Nucleus accumbens (tissue), 56 donors: Measurements from ENCODE around the gene TMEM72.

Experiments
- DNase-seq, 56 donors: peaks; one replicate each; lab custom pipeline; 2025; lab: John Stamatoyannopoulos, UW

TMEM72 gene

DNA sequence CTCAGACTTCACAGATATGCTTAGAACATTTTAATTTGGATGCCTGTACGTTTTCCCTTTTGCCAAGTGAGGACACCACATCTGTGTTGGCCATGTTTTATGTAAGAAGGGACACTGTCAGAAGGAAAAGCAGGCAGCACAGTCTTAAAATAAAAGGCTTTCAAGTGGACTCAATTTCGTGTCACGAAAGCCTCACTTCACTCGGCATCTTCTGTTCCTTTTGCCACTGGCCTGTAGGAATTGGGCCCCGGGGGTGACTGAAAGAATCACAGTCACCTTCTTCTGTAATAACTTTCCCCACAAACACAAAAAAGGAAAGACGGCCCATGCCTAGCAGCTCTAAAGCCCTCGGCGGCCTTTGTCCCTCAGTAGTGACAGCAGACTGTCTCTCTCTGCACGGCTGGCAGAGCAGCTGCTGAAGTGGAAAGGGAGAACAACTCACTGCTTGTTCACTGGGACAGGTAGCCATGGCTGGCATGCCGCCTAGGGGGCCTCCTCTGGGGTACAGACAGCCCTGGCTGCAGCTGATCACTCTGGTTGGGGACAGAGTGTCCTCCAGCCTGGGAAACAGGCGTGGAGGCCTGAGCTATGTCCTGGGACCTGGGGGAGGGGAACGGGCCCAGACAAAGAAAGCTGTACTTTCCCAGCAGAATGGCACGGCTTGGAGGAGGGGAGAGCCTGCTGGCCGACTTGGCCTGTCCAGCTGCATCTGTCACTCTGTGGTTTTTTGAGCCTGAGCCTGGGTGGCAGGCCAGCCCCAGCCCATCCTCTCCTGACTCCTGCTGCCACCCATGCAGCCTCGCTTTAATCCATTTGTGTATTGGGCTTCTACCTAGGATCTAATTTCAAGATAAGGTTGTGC is 52.9 kb downstream of the TMEM72 start:
- peak; percentile 60 to 98 (median 93) for DNase-seq

DNA sequence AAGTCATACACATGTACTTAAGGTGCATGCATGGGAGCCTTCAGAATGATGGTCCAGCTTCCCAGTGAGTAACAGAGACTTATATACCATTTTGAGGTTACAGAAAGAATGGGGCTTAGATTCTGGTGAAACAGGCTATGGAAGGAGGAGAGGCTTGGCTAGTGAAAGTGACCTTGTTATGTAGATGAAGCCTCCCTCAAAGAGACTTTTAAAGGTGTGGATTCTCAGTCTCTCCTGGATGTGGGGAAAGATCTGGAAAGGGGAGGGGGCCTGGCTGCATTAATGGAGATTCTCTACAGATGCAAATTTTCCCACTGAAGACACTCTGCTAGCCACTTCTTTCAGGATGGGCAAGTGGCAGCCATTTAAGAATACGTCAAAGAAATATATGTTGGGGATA is 54.0 kb downstream of the TMEM72 start:
- no peak for DNase-seq

DNA sequence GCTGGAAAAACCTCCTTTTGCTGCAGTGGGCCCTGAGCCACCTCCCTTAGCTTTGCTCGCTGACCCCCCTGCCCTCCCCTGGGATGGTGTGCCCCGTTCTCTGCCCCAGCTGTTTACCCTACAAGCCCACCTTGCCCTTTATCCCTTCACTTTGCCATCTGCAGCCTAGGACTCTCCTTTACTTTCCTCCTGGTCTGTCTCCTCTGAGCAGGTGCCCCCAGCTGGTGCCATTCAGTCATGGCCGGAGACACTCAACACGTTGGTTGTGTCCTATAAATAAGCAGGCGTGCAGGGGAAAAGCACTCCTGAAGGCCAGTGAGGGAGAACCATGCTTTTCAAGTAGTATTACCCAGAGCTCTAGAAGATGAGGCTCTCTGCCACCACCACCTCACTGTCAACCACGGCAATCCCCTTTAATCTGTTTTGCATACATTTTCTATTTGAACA is 54.5 kb downstream of the TMEM72 start:
- DNase-seq: peak in 1 of 56 donors; percentile 34

DNA sequence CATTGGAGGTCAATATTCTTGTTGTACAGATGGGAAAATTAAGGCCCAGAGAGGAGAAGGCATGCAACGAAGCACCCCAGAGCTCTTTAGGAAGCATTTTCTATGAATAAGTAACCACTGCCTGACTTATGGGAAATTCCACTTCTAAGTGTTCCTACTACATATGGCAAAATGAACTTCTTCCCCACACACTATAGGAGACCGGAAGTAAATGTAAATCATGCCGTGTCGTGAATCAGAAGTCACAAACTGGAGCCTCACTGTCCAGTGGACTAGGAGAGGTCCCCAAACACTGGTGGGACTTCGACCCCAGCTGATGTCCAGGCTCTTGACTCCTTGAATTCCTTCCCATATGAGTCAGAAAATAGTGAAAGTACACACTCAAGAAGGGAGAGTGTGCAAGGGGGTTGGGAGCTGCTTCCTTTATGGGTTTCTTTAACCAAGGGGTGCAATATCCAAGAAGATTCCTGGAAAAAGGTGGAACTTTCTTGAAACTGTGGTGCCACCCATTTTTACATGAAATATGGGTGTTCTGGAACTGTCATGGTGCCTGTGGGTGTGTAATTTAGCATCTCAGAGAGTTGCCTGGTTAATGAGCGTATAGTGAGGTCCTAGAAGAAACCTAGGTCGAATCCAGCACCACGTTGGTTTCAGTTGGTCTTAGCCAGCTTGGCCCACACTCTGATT is 55.1 kb downstream of the TMEM72 start:
- no peak for DNase-seq

DNA sequence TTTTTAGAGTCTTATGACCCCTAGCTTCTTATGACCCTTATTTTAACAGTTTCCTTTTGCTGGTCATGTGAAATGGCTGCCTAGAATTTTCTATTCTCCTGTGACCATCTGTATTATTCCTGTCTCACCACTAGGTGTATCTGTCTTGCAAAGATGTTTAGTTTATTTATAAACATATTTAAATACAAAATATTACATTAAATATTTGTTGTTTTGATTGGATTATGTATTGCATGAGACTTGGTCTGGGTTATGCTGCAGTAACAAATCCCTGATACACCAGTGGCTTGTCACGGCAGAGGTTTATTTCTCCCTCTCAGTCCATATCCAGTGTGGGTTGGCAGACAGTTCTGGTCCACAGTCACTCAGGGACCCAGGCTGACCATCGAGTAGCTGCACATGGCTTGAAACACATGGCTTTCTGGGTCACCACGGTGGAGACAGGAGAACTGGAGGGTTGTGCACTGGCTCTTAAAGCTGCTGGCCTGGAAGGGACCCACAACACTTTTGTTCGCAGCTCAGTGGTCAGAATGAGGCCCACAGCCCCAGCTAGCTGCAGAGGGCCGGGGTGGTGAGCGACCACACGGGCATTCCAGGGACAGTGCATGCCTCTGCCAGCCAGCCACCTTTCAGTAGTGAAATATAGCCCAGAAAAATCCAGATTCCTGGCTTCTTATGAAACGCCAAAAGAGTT is 55.8 kb downstream of the TMEM72 start:
- DNase-seq: no peak

DNA sequence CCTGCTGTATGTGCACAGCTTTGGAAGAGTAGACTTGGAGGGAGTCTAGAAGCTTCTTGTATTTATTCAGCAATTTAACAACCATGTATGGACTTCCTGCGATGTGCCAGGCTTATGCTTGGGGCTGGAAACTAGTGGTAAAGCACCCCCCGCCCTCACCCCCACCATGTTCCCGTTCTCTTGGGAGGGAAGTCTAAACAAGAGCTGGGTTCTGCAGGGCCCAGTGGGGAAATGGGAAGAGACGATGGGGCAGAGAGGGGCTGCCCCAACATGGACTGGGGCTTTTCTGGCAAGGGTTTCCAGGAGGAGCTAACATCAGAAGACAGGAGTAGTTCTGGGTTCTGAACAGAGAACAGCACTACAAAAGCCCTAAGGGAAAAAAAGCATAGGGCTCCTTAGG is 56.5 kb downstream of the TMEM72 start:
- peak in 1 of 56 donors; percentile 18 for DNase-seq

DNA sequence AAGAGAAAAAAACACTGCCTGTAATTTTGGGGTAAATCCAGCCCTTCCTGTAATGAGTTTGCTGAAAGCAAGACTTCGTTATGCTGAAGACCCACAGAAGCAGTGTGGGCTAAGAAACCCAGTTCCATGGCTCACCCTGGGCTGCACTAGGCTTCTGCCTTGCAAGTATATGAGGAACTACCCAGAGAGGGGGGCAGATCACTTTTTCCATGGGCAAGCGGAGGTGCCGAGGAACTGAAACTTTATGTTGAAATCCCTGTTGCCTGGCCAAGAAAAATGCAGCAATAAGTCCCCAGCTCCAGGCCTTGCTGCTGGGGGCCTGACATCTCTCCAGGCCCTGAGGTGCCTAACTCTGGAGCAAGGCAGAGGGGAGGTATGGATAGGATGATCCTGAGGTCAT is 57.0 kb downstream of the TMEM72 start:
- DNase-seq: peak in 7 of 56 donors; percentile 29 to 49 (median 34)

DNA sequence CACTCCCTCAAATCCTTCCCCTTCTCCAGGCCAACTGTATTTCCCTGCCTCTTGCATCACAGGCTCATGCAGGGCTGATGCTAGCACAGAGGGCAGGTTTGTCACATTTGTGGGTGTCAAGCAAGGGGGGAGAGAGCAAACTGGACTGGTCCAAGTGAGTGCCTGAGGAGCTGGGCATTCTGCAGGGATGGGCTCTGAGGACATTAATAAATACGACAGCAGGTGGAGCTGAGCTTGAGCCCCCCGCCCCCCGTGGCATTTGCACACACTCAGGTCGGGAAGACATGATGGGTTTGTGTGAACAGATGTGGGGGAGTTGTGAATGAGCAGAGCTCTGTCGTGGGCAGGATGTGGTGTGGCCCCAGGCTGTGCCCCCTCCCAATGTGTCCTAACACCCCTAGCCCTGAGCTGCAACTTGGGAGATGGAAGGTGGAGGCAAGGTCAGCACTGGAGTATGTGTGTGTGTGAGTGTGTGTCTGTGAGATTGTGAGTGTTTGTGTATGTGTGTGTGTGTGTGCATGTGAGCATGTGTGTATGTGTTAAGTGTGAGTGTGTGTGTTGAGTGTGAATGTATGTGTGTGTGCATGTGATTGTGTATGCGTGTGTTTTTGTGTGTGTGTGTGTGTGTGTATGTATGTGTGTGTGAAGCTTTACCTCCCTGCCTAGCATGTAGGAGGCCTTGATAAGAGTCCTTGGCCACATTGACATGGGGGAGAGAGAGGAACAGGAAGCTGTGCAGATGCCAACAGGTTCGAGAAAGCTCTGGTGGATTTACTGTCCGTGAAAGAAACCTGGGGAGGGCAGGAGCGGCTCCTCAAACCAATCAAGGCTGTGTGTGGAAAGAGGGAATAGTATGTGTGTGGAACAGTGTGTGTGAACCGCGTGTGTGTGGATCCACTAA is 57.6 kb downstream of the TMEM72 start:
- DNase-seq: no peak

DNA sequence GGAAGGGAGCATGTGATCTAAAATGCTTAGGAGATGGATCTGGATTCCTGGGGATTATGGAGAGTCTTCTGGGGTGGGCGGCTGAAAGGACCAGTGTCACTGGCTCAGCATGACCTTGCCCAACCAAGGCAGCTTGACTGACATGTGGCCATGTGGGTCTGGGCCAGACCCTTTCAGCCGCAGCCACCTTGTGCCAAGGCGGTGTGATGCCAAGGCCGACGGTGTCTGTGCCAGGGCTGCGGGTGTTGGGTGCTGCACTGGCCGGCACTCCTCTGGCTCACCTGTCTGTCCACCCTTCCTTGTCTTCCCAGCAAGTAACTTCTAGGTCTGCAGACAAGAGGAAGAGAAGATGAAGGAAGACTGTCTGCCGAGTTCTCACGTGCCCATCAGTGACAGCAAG is 58.7 kb downstream of the TMEM72 start:
- DNase-seq: peak in 4 of 56 donors; percentile 19 to 43 (median 31)

DNA sequence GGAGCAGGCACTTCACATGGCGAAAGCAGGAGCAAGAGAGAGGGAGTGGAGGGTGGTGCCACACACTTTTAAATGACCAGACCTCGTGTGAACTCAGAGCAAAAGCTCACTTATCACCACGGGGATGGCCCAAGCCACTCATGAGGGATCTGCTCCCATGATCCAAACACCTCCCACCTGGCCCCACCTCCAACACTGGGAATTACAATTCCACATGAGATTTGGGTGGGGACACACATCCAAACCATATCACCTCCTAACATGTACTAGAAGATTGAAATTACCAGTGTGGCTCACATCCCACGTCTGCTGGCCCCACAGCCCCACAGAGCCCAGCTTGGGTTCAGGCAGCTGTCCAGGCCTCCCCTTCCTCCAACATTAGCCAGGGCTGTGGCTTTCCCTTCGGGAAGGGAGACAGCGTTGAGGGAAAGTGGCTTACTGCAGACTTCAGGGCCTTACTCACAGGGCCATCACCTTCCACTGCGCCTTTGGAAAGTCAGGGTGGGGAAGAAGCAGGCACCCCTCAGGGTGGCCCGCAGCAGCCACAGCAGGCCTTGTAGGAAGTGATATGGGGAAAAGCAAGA is 59.8 kb downstream of the TMEM72 start:
- DNase-seq: no peak

DNA sequence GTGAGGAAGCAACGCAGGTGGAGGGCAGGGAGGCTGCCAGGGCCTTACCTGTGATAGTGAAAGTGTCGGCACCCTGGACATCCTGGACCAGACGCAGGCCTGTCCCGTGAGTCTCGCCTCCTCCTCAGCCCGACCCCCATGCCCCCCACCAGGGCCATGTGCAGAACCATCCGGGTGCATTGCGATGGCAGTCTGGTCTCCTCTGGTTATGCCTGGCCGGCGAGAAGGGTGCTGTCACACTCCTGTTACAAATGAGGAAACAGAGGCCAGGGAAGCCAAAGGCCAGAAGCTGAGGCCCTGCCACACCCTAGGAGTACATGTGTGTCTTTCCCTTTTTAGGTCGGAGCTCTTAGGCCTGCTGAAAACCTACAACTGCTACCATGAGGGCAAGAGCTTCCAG is 60.3 kb downstream of the TMEM72 start:
- no peak for DNase-seq

DNA sequence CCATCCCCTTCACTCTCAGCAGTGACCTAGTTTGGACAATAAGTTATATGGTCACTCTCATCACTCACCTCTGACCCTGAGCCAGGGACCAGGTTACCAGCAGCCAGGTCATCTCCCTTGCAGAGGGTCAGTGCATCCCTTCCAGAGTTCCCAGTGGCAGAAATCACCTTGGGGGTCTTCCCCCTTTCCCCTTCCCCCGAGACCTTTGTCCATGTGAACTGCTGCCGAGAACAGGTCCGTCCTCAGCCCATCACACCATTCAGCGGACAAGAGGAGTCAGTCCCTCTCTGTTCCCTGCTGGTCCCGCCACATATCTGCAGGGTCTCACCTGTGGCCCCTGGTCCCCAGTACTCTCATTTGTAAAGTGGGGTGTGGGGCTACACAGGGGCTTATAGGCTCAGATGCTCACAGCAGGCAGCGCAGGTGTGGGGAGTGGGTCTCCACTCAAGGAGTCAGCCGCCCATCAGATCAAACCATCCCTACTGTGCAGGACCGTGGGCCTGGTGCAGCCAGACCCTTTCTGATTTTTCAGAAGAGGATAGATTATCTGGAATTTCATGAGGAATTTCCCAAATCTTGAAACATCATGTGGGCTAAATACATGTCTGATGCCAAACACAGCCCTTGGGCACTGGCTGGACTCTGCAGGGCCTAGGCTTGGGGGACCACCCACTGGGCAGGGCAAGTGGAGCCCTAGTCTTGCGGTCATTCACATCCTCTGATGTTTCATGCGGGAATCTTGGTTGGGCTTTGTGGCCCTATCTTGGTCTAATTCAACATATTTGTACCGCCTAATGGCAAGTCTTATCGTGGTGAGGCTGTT is 61.0 kb downstream of the TMEM72 start:
- no peak for DNase-seq

DNA sequence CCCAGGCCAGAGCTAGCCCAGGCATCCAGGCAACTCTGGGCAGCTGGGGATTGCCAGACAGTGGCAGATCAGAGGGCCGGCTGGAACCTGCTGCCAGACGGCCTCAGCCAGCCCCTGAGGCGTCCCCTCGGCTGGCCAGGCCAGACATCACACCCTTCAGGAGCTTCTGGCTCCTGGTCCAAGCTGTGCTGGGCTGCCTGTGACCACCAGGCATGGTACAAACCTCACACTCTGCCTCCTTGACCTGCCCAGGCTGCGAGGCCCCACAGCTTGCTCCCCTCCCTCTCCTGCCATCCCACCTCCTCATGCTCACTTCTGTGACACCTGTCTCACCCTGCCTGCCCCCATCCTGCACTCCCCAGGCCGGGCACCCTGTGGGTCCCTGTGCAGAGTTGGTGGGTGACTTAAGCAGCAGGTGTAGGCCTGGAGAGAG is 61.8 kb downstream of the TMEM72 start:
- no peak for DNase-seq

DNA sequence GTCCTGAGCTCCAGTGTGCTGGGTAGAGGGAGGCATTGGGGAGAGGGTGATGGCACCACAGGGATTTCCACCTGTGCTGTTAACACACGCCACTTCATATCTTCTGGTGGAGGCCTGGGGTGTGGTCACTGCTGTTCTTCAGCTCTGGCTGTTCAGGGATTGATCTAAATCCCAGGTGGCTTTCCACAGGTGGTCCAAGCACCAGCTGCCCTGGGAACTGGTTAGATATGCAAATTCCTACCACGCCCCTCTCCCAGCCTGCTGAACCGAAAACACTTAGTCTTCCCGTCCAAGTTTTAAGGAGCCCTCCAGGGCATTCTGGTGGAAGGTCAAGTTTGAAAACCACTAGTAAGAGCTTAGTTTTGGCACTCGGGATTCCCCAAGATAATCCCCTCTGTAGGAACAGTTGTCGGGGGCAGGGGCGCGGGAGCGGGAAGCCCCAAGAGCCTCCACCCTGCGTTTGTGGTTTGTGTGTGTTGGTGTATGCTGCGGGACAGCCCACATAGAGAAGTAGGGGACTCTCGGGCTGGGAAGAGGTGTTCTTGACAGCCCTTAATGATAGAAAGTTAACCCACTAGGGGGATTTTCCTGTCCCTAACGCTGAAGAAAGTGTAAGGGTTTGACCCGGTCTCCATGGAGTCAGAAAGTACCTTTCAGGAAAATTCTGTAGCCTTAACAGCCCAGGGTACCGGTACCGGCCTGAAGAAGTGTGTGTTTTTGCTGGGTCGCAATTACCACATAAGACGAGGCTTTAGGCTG is 62.4 kb downstream of the TMEM72 start:
- DNase-seq: no peak

DNA sequence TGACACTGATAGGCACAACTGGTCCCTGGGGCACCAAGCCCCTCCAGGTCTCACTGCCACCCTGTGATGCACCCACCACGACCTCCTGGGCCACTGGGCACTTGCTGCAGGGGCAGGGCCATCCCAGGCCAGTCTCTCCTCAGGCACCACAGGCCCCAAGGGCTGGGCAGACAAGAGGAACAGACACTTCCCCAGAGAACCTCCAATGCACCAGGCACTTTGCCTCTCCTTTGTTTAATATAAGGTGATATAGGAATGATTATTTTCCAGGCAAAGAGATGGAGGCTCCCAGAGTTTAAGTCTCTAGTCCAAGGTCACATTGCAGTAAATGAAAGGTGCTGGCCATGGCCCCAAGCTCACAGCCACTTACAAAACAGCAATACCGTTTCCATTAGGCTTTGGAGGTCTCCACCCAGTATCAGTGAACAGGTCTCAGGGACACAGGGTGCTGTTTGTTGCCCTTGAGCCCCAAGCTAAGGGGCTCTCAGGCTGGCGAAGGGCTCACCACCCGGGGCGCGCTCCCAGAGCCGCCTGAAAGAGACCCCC is 63.0 kb downstream of the TMEM72 start:
- no peak for DNase-seq

DNA sequence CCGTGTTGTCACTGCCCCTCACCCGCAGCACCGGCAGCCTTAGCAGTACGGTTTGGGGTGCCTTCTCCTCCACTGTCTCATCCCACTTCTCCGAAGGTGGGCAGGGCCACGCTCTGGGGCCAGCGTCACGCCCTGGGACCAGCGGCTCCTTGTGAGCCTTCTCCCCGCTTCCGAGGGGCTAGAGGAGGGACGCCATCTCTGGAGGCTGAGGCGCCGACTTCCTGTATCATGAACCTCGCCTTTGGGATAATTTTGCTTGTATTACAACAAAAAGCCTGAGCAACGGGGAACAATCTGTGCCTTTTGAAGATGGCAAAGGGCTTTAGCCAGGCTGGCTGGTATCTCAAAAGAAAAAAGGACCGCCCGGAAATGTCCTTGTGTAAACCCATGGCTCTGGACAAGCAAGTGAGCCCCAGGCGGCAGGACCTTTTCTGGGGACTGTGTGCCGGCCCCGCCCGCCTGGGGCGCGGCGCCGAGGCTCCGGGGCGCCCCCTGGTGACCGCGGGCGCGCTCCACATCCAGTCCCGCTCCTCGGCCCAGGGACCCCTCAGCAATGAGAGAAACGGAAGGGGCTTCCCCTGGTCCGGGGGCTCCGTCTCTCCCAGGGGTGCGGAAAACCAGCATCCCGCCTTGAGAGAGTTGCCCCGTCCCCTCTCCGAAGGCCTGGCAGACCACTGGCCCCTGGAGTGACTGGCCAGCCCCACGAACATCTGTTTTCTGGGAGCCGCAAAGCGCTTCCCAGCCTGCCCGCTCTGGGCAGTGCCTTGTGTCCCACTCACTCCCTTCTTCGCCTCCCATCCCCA is 63.7 kb downstream of the TMEM72 start:
- peak in 42 of 56 donors; percentile 27 to 79 (median 52) for DNase-seq
